ENCODE measurements around the gene PSMD6.

PSMD6 gene

GRCh38 chr3:64046592-64046991 lies 23.3 kb upstream of the PSMD6 start:
- Histone ChIP-seq H3K4me1 (ENCODE audit: insufficient read depth, insufficient read length) (no peaks in the 10 kb centered on the region), H3K27me3 (ENCODE audit: insufficient read depth, insufficient read length) (no peaks in the 10 kb centered on the region), H3K36me3 (ENCODE audit: insufficient read depth, insufficient read length, low read length) (no peaks in the 10 kb centered on the region), H3K9me3 (ENCODE audit: insufficient read depth, low read length) (no peaks in the 10 kb centered on the region), H3K4me3 (ENCODE audit: insufficient read length, low read depth) (no peak overlapping the region), H3K9ac (ENCODE audit: insufficient read length, low read depth) (no peak overlapping the region)
- DNase-seq (ENCODE audit: low read depth, low spot score), result no peak
- TF ChIP-seq YY1 (IDR thresholded peaks at IDR 0.05; ENCODE audit: insufficient read depth, insufficient read length) (no peak), ZNF274 (IDR thresholded peaks at IDR 0.05; ENCODE audit: low read depth, low read length) (no peak), SUZ12 (IDR thresholded peaks at IDR 0.05; ENCODE audit: extremely low read depth, insufficient read depth, insufficient read length) (no peak)

GRCh38 chr3:64042952-64043351 lies 19.7 kb upstream of the PSMD6 start:
- no peaks in the 10 kb centered on the region for H3K4me1 ChIP-seq (ENCODE audit: insufficient read depth, insufficient read length)
- no peak for DNase-seq (ENCODE audit: low read depth, low spot score)
- H3K27me3 ChIP-seq (ENCODE audit: insufficient read depth, insufficient read length), result no peaks in the 10 kb centered on the region
- TF ChIP-seq ZNF274 (IDR thresholded peaks at IDR 0.05; ENCODE audit: low read depth, low read length), result no peak
- TF ChIP-seq SUZ12 (IDR thresholded peaks at IDR 0.05; ENCODE audit: extremely low read depth, insufficient read depth, insufficient read length), result no peak
- TF ChIP-seq YY1 (IDR thresholded peaks at IDR 0.05; ENCODE audit: insufficient read depth, insufficient read length), result no peak
- H3K4me3 ChIP-seq (ENCODE audit: insufficient read length, low read depth), result no peak overlapping the region
- no peak overlapping the region for H3K9ac ChIP-seq (ENCODE audit: insufficient read length, low read depth)
- H3K36me3 ChIP-seq (ENCODE audit: insufficient read depth, insufficient read length, low read length), result no peaks in the 10 kb centered on the region
- H3K9me3 ChIP-seq (ENCODE audit: insufficient read depth, low read length), result no peaks in the 10 kb centered on the region

DNA sequence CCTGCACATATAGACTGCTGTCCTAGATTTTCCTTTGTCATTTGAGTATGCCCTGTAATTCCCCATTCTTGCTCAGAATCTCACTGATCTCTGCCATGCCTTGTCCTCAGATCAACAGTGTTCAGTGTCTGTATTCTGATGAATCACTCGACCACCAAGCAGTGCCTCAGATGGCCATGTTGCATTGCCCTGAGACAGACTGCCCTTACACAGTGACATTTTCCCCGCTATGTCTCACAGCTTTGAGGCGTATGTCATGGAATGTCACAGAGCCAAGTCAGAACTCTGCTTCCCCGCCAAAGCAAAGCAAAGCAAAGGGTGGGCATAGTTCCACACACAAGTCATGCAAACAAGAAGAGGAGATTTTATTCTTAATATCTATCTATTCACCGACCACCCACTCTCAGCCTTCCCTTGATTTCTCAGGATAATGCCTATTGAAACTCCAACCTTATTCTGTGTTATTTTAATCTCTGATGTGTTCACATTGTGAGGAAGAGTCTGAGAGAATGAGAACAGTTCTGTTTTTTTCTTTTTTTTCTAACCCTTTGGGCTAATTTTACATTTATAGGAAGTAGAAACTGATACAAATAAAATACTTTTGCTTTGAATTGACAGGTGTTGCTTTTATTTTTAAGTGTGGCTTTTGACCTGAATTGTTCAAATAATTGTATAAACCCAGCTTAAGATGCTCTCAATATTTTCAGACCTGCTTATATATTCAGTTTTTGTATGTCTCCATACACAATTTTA lies 16.9 kb upstream of the PSMD6 start:
- Histone ChIP-seq H3K27me3 (ENCODE audit: insufficient read depth, insufficient read length) (no peaks in the 10 kb centered on the region), H3K36me3 (ENCODE audit: insufficient read depth, insufficient read length, low read length) (no peaks in the 10 kb centered on the region), H3K4me3 (ENCODE audit: insufficient read length, low read depth) (no peak overlapping the region), H3K9ac (ENCODE audit: insufficient read length, low read depth) (no peak overlapping the region), H3K9me3 (ENCODE audit: insufficient read depth, low read length) (peaks cover 8% of the 10 kb centered on the region; the same call in 1 of the 2 replicates), H3K4me1 (ENCODE audit: insufficient read depth, insufficient read length) (no peaks in the 10 kb centered on the region)
- no peak for DNase-seq (ENCODE audit: low read depth, low spot score)
- TF ChIP-seq YY1 (IDR thresholded peaks at IDR 0.05; ENCODE audit: insufficient read depth, insufficient read length) (no peak), SUZ12 (IDR thresholded peaks at IDR 0.05; ENCODE audit: extremely low read depth, insufficient read depth, insufficient read length) (no peak), ZNF274 (IDR thresholded peaks at IDR 0.05; ENCODE audit: low read depth, low read length) (no peak)

DNA sequence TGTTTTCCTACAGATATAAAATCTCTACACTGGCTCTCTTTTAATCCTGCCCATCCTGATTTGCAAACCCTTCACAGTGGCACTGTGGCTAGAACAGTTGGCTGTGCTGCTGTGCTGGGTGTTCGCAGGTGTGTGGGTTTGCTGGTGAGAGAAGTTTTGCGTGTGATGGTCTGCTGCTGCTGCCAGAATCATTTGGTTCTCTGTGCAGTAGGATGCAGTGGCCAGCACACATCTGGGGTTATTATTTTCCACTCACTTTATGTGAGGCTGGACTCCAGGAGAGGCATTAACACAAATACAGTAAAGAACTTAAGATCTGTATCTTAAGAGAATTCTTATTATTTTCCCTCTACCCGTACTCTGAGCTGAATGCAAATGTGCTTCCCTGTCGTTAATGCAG lies 16.0 kb upstream of the PSMD6 start:
- peaks cover 12% of the 10 kb centered on the region for H3K9me3 ChIP-seq (ENCODE audit: insufficient read depth, low read length)
- H3K9ac ChIP-seq (ENCODE audit: insufficient read length, low read depth), result no peak overlapping the region
- TF ChIP-seq ZNF274 (IDR thresholded peaks at IDR 0.05; ENCODE audit: low read depth, low read length) (no peak), SUZ12 (IDR thresholded peaks at IDR 0.05; ENCODE audit: extremely low read depth, insufficient read depth, insufficient read length) (no peak), YY1 (IDR thresholded peaks at IDR 0.05; ENCODE audit: insufficient read depth, insufficient read length) (no peak)
- H3K4me1 ChIP-seq (ENCODE audit: insufficient read depth, insufficient read length), result no peaks in the 10 kb centered on the region
- H3K27me3 ChIP-seq (ENCODE audit: insufficient read depth, insufficient read length), result no peaks in the 10 kb centered on the region
- H3K36me3 ChIP-seq (ENCODE audit: insufficient read depth, insufficient read length, low read length), result no peaks in the 10 kb centered on the region
- DNase-seq (ENCODE audit: low read depth, low spot score), result no peak
- no peak overlapping the region for H3K4me3 ChIP-seq (ENCODE audit: insufficient read length, low read depth)

GRCh38 chr3:64038253-64038767 lies 15.0 kb upstream of the PSMD6 start:
- Histone ChIP-seq H3K36me3 (ENCODE audit: insufficient read depth, insufficient read length, low read length) (no peaks in the 10 kb centered on the region), H3K9ac (ENCODE audit: insufficient read length, low read depth) (no peak overlapping the region), H3K9me3 (ENCODE audit: insufficient read depth, low read length) (peaks cover 18% of the 10 kb centered on the region), H3K4me3 (ENCODE audit: insufficient read length, low read depth) (no peak overlapping the region), H3K4me1 (ENCODE audit: insufficient read depth, insufficient read length) (no peaks in the 10 kb centered on the region), H3K27me3 (ENCODE audit: insufficient read depth, insufficient read length) (no peaks in the 10 kb centered on the region)
- no peak for DNase-seq (ENCODE audit: low read depth, low spot score)
- TF ChIP-seq ZNF274 (IDR thresholded peaks at IDR 0.05; ENCODE audit: low read depth, low read length) (no peak), SUZ12 (IDR thresholded peaks at IDR 0.05; ENCODE audit: extremely low read depth, insufficient read depth, insufficient read length) (no peak), YY1 (IDR thresholded peaks at IDR 0.05; ENCODE audit: insufficient read depth, insufficient read length) (no peak)

DNA sequence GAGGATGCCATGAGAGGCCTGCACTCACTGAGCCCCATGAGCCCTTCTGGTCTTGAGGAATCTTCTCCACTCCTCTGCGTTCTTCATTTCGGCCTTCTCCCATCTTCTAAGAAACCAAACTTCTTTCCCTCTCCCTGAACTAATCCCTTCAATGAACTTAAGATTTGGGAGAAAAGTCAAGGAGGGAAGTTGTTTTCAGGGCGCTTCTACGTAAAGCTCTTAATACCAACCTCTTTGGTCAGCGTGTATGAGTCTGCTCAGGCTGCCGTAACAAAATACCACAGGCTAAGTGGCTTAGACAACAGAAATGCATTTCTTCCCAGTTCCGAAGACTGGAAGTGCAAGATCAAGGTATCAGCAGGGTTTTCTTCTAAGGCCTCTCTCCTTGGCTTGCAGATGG lies 13.8 kb upstream of the PSMD6 start:
- DNase-seq (ENCODE audit: low read depth, low spot score), result no peak
- H3K36me3 ChIP-seq (ENCODE audit: insufficient read depth, insufficient read length, low read length), result no peaks in the 10 kb centered on the region
- H3K4me1 ChIP-seq (ENCODE audit: insufficient read depth, insufficient read length), result no peaks in the 10 kb centered on the region
- H3K4me3 ChIP-seq (ENCODE audit: insufficient read length, low read depth), result no peak overlapping the region
- TF ChIP-seq ZNF274 (IDR thresholded peaks at IDR 0.05; ENCODE audit: low read depth, low read length) (no peak), YY1 (IDR thresholded peaks at IDR 0.05; ENCODE audit: insufficient read depth, insufficient read length) (no peak), SUZ12 (IDR thresholded peaks at IDR 0.05; ENCODE audit: extremely low read depth, insufficient read depth, insufficient read length) (no peak)
- H3K9me3 ChIP-seq (ENCODE audit: insufficient read depth, low read length), result peaks cover 18% of the 10 kb centered on the region
- H3K27me3 ChIP-seq (ENCODE audit: insufficient read depth, insufficient read length), result no peaks in the 10 kb centered on the region
- no peak overlapping the region for H3K9ac ChIP-seq (ENCODE audit: insufficient read length, low read depth)

GRCh38 chr3:64033069-64033468 lies 9.8 kb upstream of the PSMD6 start:
- H3K4me1 ChIP-seq (ENCODE audit: insufficient read depth, insufficient read length), result no peaks in the 10 kb centered on the region
- no peak for DNase-seq (ENCODE audit: low read depth, low spot score)

More at GRCh38 chr3:64033069-64033468, 9.8 kb upstream of the PSMD6 start:
- Histone ChIP-seq H3K27me3 (ENCODE audit: insufficient read depth, insufficient read length) (no peaks in the 10 kb centered on the region), H3K9ac (ENCODE audit: insufficient read length, low read depth) (no peak overlapping the region), H3K4me3 (ENCODE audit: insufficient read length, low read depth) (no peak overlapping the region), H3K36me3 (ENCODE audit: insufficient read depth, insufficient read length, low read length) (no peaks in the 10 kb centered on the region), H3K9me3 (ENCODE audit: insufficient read depth, low read length) (peaks cover 18% of the 10 kb centered on the region)
- no peak for TF ChIP-seq YY1 (IDR thresholded peaks at IDR 0.05; ENCODE audit: insufficient read depth, insufficient read length)
- no peak for TF ChIP-seq ZNF274 (IDR thresholded peaks at IDR 0.05; ENCODE audit: low read depth, low read length)
- TF ChIP-seq SUZ12 (IDR thresholded peaks at IDR 0.05; ENCODE audit: extremely low read depth, insufficient read depth, insufficient read length), result no peak

All from NT2/D1 (cell line).